ENCODE data around the gene CAPZA2.
"Not testable (repeated sequence)": the region's sequence is repeated elsewhere in the genome, so short reads cannot be mapped to it uniquely, and the experiment has no call there.

The CAPZA2 gene

GRCh38 chr7:116912269-116912909, 50.0 kb downstream of the CAPZA2 start:
- DNase-seq (ENCODE audit: low read depth in 2 of 3, low spot score in 2 of 3): no peak

- DNase-seq (ENCODE audit: low read depth in 2 of 3, low spot score in 2 of 3): no peak
Observed at GRCh38 chr7:116918704-116919103, 56.3 kb downstream of the CAPZA2 start.

- no peak for DNase-seq (ENCODE audit: low read depth in 2 of 3, low spot score in 2 of 3)
Observed at GRCh38 chr7:116920359-116920758, 58.0 kb downstream of the CAPZA2 start.

GRCh38 chr7:116922545-116922944, 60.2 kb downstream of the CAPZA2 start:
- no peak for DNase-seq (ENCODE audit: low read depth in 2 of 3, low spot score in 2 of 3)

- DNase-seq (ENCODE audit: low read depth in 2 of 3, low spot score in 2 of 3): no peak
Observed at GRCh38 chr7:116924741-116925140, 62.4 kb downstream of the CAPZA2 start.

GRCh38 chr7:116929021-116929420, 66.6 kb downstream of the CAPZA2 start:
- no peak for DNase-seq (ENCODE audit: low read depth in 2 of 3, low spot score in 2 of 3)

- DNase-seq (ENCODE audit: low read depth in 2 of 3, low spot score in 2 of 3): peak; percentile 23 to 71 (median 49)
Observed at GRCh38 chr7:116929914-116930913, 67.8 kb downstream of the CAPZA2 start.

GRCh38 chr7:116932566-116932965, 70.2 kb downstream of the CAPZA2 start:
- DNase-seq (ENCODE audit: low read depth in 2 of 3, low spot score in 2 of 3): no peak

GRCh38 chr7:116933465-116933864, 71.1 kb downstream of the CAPZA2 start:
- DNase-seq (ENCODE audit: low read depth in 2 of 3, low spot score in 2 of 3): no peak

- no peak for DNase-seq (ENCODE audit: low read depth in 2 of 3, low spot score in 2 of 3)
Observed at GRCh38 chr7:116934580-116934979, 72.2 kb downstream of the CAPZA2 start.

- not testable (repeated sequence) for DNase-seq (ENCODE audit: low read depth in 2 of 3, low spot score in 2 of 3)
Observed at GRCh38 chr7:116936844-116937243, 74.5 kb downstream of the CAPZA2 start.

- DNase-seq (ENCODE audit: low read depth in 2 of 3, low spot score in 2 of 3): no peak
Observed at GRCh38 chr7:116938678-116939077, 76.3 kb downstream of the CAPZA2 start.

GRCh38 chr7:116940689-116941370, 78.4 kb downstream of the CAPZA2 start:
- DNase-seq (ENCODE audit: low read depth in 2 of 3, low spot score in 2 of 3): no peak

GRCh38 chr7:116942504-116942903, 80.1 kb downstream of the CAPZA2 start:
- no peak for DNase-seq (ENCODE audit: low read depth in 2 of 3, low spot score in 2 of 3)

GRCh38 chr7:116948934-116949333, 86.5 kb downstream of the CAPZA2 start:
- DNase-seq (ENCODE audit: low read depth in 2 of 3, low spot score in 2 of 3): no peak

- no peak for DNase-seq (ENCODE audit: low read depth in 2 of 3, low spot score in 2 of 3)
Observed at GRCh38 chr7:116949941-116950801, 87.8 kb downstream of the CAPZA2 start.

GRCh38 chr7:116950889-116951351, 88.5 kb downstream of the CAPZA2 start:
- DNase-seq (ENCODE audit: low read depth in 2 of 3, low spot score in 2 of 3): no peak

- no peak for DNase-seq (ENCODE audit: low read depth in 2 of 3, low spot score in 2 of 3)
Observed at GRCh38 chr7:116951366-116952292, 89.2 kb downstream of the CAPZA2 start.

- no peak for DNase-seq (ENCODE audit: low read depth in 2 of 3, low spot score in 2 of 3)
Observed at GRCh38 chr7:116952635-116953371, 90.4 kb downstream of the CAPZA2 start.

Measured in activated CD8-positive, alpha-beta memory T cell treated with anti-CD3 and anti-CD28 coated beads for 48 hours (primary cell).